ENCODE measurements around the gene NPAS3. TPM values are rescaled to one million over a fixed set of nuclear protein-coding genes. Genes with fewer than 3 reads are reported as not detected.

Gene NPAS3
- total and polyA plus RNA-seq, 4 donors: 0.07 to 0.09 (median 0.08) TPM; not detected in 1

GRCh38 chr14:33377596-33378390, 439.1 kb downstream of the NPAS3 start:
- Histone ChIP-seq H3K9me3 (ENCODE audit: control insufficient read depth in 4 of 4, low read length in 3 of 4) (no peaks in the 10 kb centered on the region), H3K27ac (ENCODE audit: low read depth in 1 of 2, low read length in 2 of 2) (no peak overlapping the region), H3K27me3 (ENCODE audit: control insufficient read depth in 4 of 4, insufficient read depth in 4 of 4, low read length in 3 of 4) (no peaks in the 10 kb centered on the region), H3K36me3 (ENCODE audit: control insufficient read depth in 4 of 4, insufficient read depth in 3 of 4, low read depth in 1 of 4, low read length in 3 of 4) (no peaks in the 10 kb centered on the region), H3K4me3 (ENCODE audit: low read depth in 1 of 3, low read length in 3 of 3) (no peak overlapping the region), H3K9ac (ENCODE audit: low read depth in 1 of 2, low read length in 2 of 2) (no peak overlapping the region), H3K4me1 (ENCODE audit: control insufficient read depth in 4 of 4, insufficient read depth in 4 of 4, low read length in 3 of 4) (no peaks in the 10 kb centered on the region)
- no peak for DNase-seq (ENCODE audit: low spot score)
- no peak for TF ChIP-seq FOXA1 (IDR thresholded peaks at IDR 0.05)
- TF ChIP-seq YY1 (IDR thresholded peaks at IDR 0.05): no peak
- no peak for TF ChIP-seq RAD21 (IDR thresholded peaks at IDR 0.05)
- no peak for TF ChIP-seq RXRA (IDR thresholded peaks at IDR 0.05)
- no peak for TF ChIP-seq JUND (IDR thresholded peaks at IDR 0.05)
- no peak for TF ChIP-seq ZBTB33 (IDR thresholded peaks at IDR 0.05)
- no peak for TF ChIP-seq TAF1 (conservative IDR thresholded peaks at IDR 0.05)
- TF ChIP-seq SP1 (IDR thresholded peaks at IDR 0.05): no peak
- no peak for TF ChIP-seq HNF4A (conservative IDR thresholded peaks at IDR 0.05)
- no peak for TF ChIP-seq FOXA2 (IDR thresholded peaks at IDR 0.05)
- 40% methylated on average over 2 of the region's 2 CpGs for WGBS

GRCh38 chr14:33381717-33382116, 443.0 kb downstream of the NPAS3 start:
- H3K4me3 ChIP-seq (ENCODE audit: low read depth in 1 of 3, low read length in 3 of 3): no peak overlapping the region
- no peaks in the 10 kb centered on the region for H3K27me3 ChIP-seq (ENCODE audit: control insufficient read depth in 4 of 4, insufficient read depth in 4 of 4, low read length in 3 of 4)
- no peaks in the 10 kb centered on the region for H3K9me3 ChIP-seq (ENCODE audit: control insufficient read depth in 4 of 4, low read length in 3 of 4)
- 47% methylated on average over 2 of the region's 2 CpGs for WGBS
- H3K36me3 ChIP-seq (ENCODE audit: control insufficient read depth in 4 of 4, insufficient read depth in 3 of 4, low read depth in 1 of 4, low read length in 3 of 4): no peaks in the 10 kb centered on the region
- no peak for DNase-seq (ENCODE audit: low spot score)
- H3K27ac ChIP-seq (ENCODE audit: low read depth in 1 of 2, low read length in 2 of 2): no peak overlapping the region
- TF ChIP-seq HNF4G (IDR thresholded peaks at IDR 0.05) (no peak), YY1 (IDR thresholded peaks at IDR 0.05) (no peak)
- no peaks in the 10 kb centered on the region for H3K4me1 ChIP-seq (ENCODE audit: control insufficient read depth in 4 of 4, insufficient read depth in 4 of 4, low read length in 3 of 4)
- no peak overlapping the region for H3K9ac ChIP-seq (ENCODE audit: low read depth in 1 of 2, low read length in 2 of 2)

- H3K27ac ChIP-seq (ENCODE audit: low read depth in 1 of 2, low read length in 2 of 2): no peak overlapping the region
- no peaks in the 10 kb centered on the region for H3K4me1 ChIP-seq (ENCODE audit: control insufficient read depth in 4 of 4, insufficient read depth in 4 of 4, low read length in 3 of 4)
- no peaks in the 10 kb centered on the region for H3K9me3 ChIP-seq (ENCODE audit: control insufficient read depth in 4 of 4, low read length in 3 of 4)
- no peaks in the 10 kb centered on the region for H3K36me3 ChIP-seq (ENCODE audit: control insufficient read depth in 4 of 4, insufficient read depth in 3 of 4, low read depth in 1 of 4, low read length in 3 of 4)
- H3K9ac ChIP-seq (ENCODE audit: low read depth in 1 of 2, low read length in 2 of 2): no peak overlapping the region
- no peak overlapping the region for H3K4me3 ChIP-seq (ENCODE audit: low read depth in 1 of 3, low read length in 3 of 3)
- TF ChIP-seq HNF4A (conservative IDR thresholded peaks at IDR 0.05): no peak
- no peak for TF ChIP-seq MAX (IDR thresholded peaks at IDR 0.05)
- no peak for TF ChIP-seq YY1 (IDR thresholded peaks at IDR 0.05)
- no peak for TF ChIP-seq ZBTB33 (IDR thresholded peaks at IDR 0.05)
- no peak for TF ChIP-seq FOXA2 (IDR thresholded peaks at IDR 0.05)
- no peak for TF ChIP-seq TAF1 (conservative IDR thresholded peaks at IDR 0.05)
- no peak for TF ChIP-seq CTCF (IDR thresholded peaks at IDR 0.05; ENCODE audit: low read depth, low read length, missing input control)
- TF ChIP-seq RXRA (IDR thresholded peaks at IDR 0.05): no peak
- no peak for TF ChIP-seq SP1 (IDR thresholded peaks at IDR 0.05)
- TF ChIP-seq NR2F2 (IDR thresholded peaks at IDR 0.05): no peak
- TF ChIP-seq ATF3 (IDR thresholded peaks at IDR 0.05): no peak
- no peak for TF ChIP-seq FOXA1 (IDR thresholded peaks at IDR 0.05)
- no peak for DNase-seq (ENCODE audit: low spot score)
- H3K27me3 ChIP-seq (ENCODE audit: control insufficient read depth in 4 of 4, insufficient read depth in 4 of 4, low read length in 3 of 4): no peaks in the 10 kb centered on the region
Observed at GRCh38 chr14:33386140-33386539, 447.5 kb downstream of the NPAS3 start.

All from liver (tissue), 9 donors.